ENCODE data around the gene CNTD1.

The CNTD1 gene

GRCh38 chr17:42798383-42799380 is at the start of gene CNTD1, which contains the start of gene COA3 (continued):
- TF ChIP-seq ZBTB11 (tag by site-specific recombination; conservative IDR thresholded peaks at IDR 0.05; ENCODE audit: low read depth) (peak; percentile 86), ZNF426 (tag by site-specific recombination; IDR thresholded peaks at IDR 0.05) (no peak), ZBTB26 (tag by site-specific recombination; optimal IDR thresholded peaks at IDR 0.05) (peak; percentile 90), KLF10 (tag by site-specific recombination; IDR thresholded peaks at IDR 0.05) (peak; percentile 60; the same call in 1 of the 2 replicates), ZBTB17 (tag by site-specific recombination; IDR thresholded peaks at IDR 0.05) (peak; percentile 92), KLF16 (tag by site-specific recombination; IDR thresholded peaks at IDR 0.05) (peak; percentile 83), CTCF (tag by site-specific recombination; IDR thresholded peaks at IDR 0.05) (peak; percentile 42; the same call in 1 of the 2 replicates), PRDM4 (tag by site-specific recombination; IDR thresholded peaks at IDR 0.05) (peak; percentile 34; the same call in 1 of the 2 replicates), ZNF416 (tag by site-specific recombination; IDR thresholded peaks at IDR 0.05) (0 out of 2 replicates have a peak, but pooled peaks have one; percentile 24), PATZ1 (tag by site-specific recombination; IDR thresholded peaks at IDR 0.05) (0 out of 2 replicates have a peak, but pooled peaks have one; percentile 9), ZNF354C (tag by site-specific recombination; IDR thresholded peaks at IDR 0.05; ENCODE audit: borderline replicate concordance, low read depth) (no peak), SP3 (tag by site-specific recombination; IDR thresholded peaks at IDR 0.05) (peak; percentile 79), ZNF18 (tag by site-specific recombination; IDR thresholded peaks at IDR 0.05) (peak; percentile 59; the same call in 1 of the 2 replicates), YY2 (tag by site-specific recombination; IDR thresholded peaks at IDR 0.05) (peak; percentile 85; the same call in 1 of the 2 replicates), ZNF10 (tag by site-specific recombination; IDR thresholded peaks at IDR 0.05) (no peak), ZNF660 (tag by site-specific recombination; IDR thresholded peaks at IDR 0.05) (peak; percentile 73; the same call in 1 of the 2 replicates), ZNF501 (tag by site-specific recombination; IDR thresholded peaks at IDR 0.05) (peak; percentile 82)
